NCI-H1417 treated with DMSO at 0.1 percent for 48 hours (cell line): Measurements from ENCODE around the gene HMGA1.

Experiments used
- DNase-seq: peaks from one replicate; lab custom pipeline; 2025; lab: John Stamatoyannopoulos, UW

Gene HMGA1

GRCh38 chr6:34292954-34293353 is 56.3 kb downstream of the HMGA1 start:
- DNase-seq = no peak

- DNase-seq = no peak
These were observed 59.0 kb downstream of the HMGA1 start for GRCh38 chr6:34295721-34296120.
